CD14-positive monocyte (primary cell): ENCODE results near the gene FOXI2. TPM values are rescaled to one million over a fixed set of nuclear protein-coding genes. Genes with fewer than 3 reads are reported as not detected.

Source experiments
- DNase-seq, 3 donors: peaks; one replicate each; pipeline ENCODE4 v3.0.0-alpha.2; 2011 to 2022
- H2AFZ ChIP-seq: 2 replicates; pipeline ENCODE4 v1.6.0; 2012; ENCODE audit warnings: mild to moderate bottlenecking, low read depth, low read length, inconsistent platforms; ENCODE audit not compliant: insufficient read depth, poor library complexity, severe bottlenecking
- H3K27ac ChIP-seq, 2 donors: 1 replicate in 1 of 2; 2 replicates in 1 of 2; pipeline ENCODE4 v1.5.1; 2012 to 2013; ENCODE audit warnings: low read length in 2 of 2, control low read depth in 1 of 2, inconsistent platforms in 1 of 2, low read depth in 1 of 2, mild to moderate bottlenecking in 1 of 2
- H3K27me3 ChIP-seq, 2 donors: one replicate each; pipeline versions ENCODE4 v1.6.0 to v1.6.1; 2011 to 2013; ENCODE audit warnings: low read length in 2 of 2; ENCODE audit not compliant: control insufficient read depth in 2 of 2, insufficient read depth in 2 of 2
- H3K36me3 ChIP-seq, 2 donors: replicated peaks in 1 of 2; 1 replicate in 1 of 2; 2 replicates in 1 of 2; pipeline versions ENCODE4 v1.5.1 to v1.6.1; 2012 to 2013; ENCODE audit warnings: low read length in 2 of 2, control low read depth in 1 of 2, inconsistent platforms in 1 of 2, mild to moderate bottlenecking in 1 of 2; ENCODE audit not compliant: insufficient read depth in 2 of 2, control insufficient read depth in 1 of 2
- H3K4me1 ChIP-seq, 2 donors: 1 replicate in 1 of 2; 2 replicates in 1 of 2; pipeline versions ENCODE4 v1.5.1 to v1.6.1; 2012 to 2013; ENCODE audit warnings: low read length in 2 of 2, control low read depth in 1 of 2, inconsistent platforms in 1 of 2, mild to moderate bottlenecking in 1 of 2, moderate library complexity in 1 of 2; ENCODE audit not compliant: insufficient read depth in 2 of 2, control insufficient read depth in 1 of 2
- H3K4me2 ChIP-seq: replicated peaks from 2 replicates; pipeline ENCODE3; 2012; ENCODE audit warnings: low read length, moderate library complexity, mild to moderate bottlenecking; ENCODE audit not compliant: poor library complexity, severe bottlenecking; ENCODE audit errors: extremely low read depth
- H3K4me3 ChIP-seq, 3 experiments: fragments of 200-600 bp in 1 of 3; sonication (generic) in 1 of 3; replicated peaks in 1 of 3; 1 replicate in 2 of 3; 2 replicates in 1 of 3; pipeline ENCODE4 v1.5.1; 2011 to 2013; ENCODE audit warnings: low read length in 3 of 3, mild to moderate bottlenecking in 3 of 3, control low read depth in 2 of 3, low read depth in 2 of 3, inconsistent platforms in 1 of 3, moderate library complexity in 1 of 3
- H3K79me2 ChIP-seq: 2 replicates; pipeline ENCODE4 v1.6.0; 2012; ENCODE audit warnings: mild to moderate bottlenecking, control low read depth, inconsistent platforms, low read length, moderate library complexity; ENCODE audit not compliant: insufficient read depth
- H3K9ac ChIP-seq: 2 replicates; pipeline ENCODE4 v1.6.0; 2017; ENCODE audit warnings: low read length, mild to moderate bottlenecking; ENCODE audit not compliant: insufficient read depth, poor library complexity, severe bottlenecking
- H3K9me3 ChIP-seq, 2 donors: replicated peaks in 1 of 2; 1 replicate in 1 of 2; 2 replicates in 1 of 2; pipeline versions ENCODE4 v1.5.1 to v1.6.1; 2012 to 2013; ENCODE audit warnings: low read length in 2 of 2, control low read depth in 1 of 2; ENCODE audit not compliant: control insufficient read depth in 1 of 2, insufficient read depth in 1 of 2
- H4K20me1 ChIP-seq: 2 replicates; pipeline ENCODE4 v1.6.0; 2012; ENCODE audit warnings: mild to moderate bottlenecking, low read length, control low read depth, moderate library complexity; ENCODE audit not compliant: insufficient read depth
- H3K27ac Mint-ChIP-seq, 7 donors: one replicate each; pipeline ENCODE4 v1.8.0; 2020; ENCODE audit warnings: mild to moderate bottlenecking in 7 of 7, mixed read lengths in 7 of 7, moderate library complexity in 6 of 7, inconsistent platforms in 2 of 7
- H3K27me3 Mint-ChIP-seq, 3 donors: one replicate each; pipeline ENCODE4 v1.8.0; 2021 to 2022; ENCODE audit warnings: low read depth in 3 of 3, mild to moderate bottlenecking in 3 of 3, mixed read lengths in 3 of 3, moderate library complexity in 3 of 3, inconsistent platforms in 1 of 3
- H3K36me3 Mint-ChIP-seq, 2 donors: one replicate each; pipeline ENCODE4 v1.8.0; 2020; ENCODE audit warnings: mixed read lengths in 2 of 2, inconsistent platforms in 1 of 2, mild to moderate bottlenecking in 1 of 2
- H3K4me1 Mint-ChIP-seq: one replicate; pipeline ENCODE4 v1.8.0; 2020; ENCODE audit warnings: mild to moderate bottlenecking, mixed read lengths
- H3K4me3 Mint-ChIP-seq, 2 donors: one replicate each; pipeline ENCODE4 v1.8.0; 2020; ENCODE audit warnings: mild to moderate bottlenecking in 2 of 2, mixed read lengths in 2 of 2, moderate library complexity in 1 of 2
- H3K9me3 Mint-ChIP-seq, 7 donors: one replicate each; pipeline ENCODE4 v1.8.0; 2020 to 2022; ENCODE audit warnings: mixed read lengths in 7 of 7, mild to moderate bottlenecking in 6 of 7, moderate library complexity in 6 of 7, inconsistent platforms in 2 of 7
- CTCF ChIP-seq: fragments of 200-600 bp; IDR thresholded peaks from one replicate; pipeline ENCODE4 v1.8.0; 2022; ENCODE audit warnings: antibody characterized with exemption, mild to moderate bottlenecking
- WGBS: methylation state at CpG from one replicate; pipeline ENCODE4 v1.1.5; 2013; ENCODE audit warnings: missing lambda C conversion rate; ENCODE audit not compliant: insufficient coverage; 5-methylcytosine and 5-hydroxymethylcytosine counted together
- intact Hi-C, 2 donors: fragments of 100-400 bp; cut with micrococcal nuclease; formaldehyde crosslinking; loops; one replicate each; pipeline versions ENCODE4 v1.15.0 to v1.15.1; 2023
- polyA plus RNA-seq, 3 donors: library from polyadenylated mRNA; depleted of rRNA in 1 of 3; unstranded in 2 of 3; stranded (reverse) in 1 of 3; fragments of 300-500 nt in 2 of 3; fragments of >200 nt in 1 of 3; fragmentation: Illumina TruSeq in 2 of 3; gene quantifications; 1 replicate in 2 of 3; 2 replicates in 1 of 3; pipeline ENCODE4 v1.2.3, GENCODE V29; 2012 to 2021

Gene FOXI2
- polyA plus RNA-seq, 3 donors = not detected

GRCh38 chr10:127781412-127781811, 44.4 kb downstream of the FOXI2 start:
- intact Hi-C loops = no loop called here
- H3K27ac Mint-ChIP-seq = no peak overlapping the region
- Histone ChIP-seq H3K9ac (no peak overlapping the region), H3K79me2 (no peaks in the 10 kb centered on the region), H4K20me1 (no peaks in the 10 kb centered on the region), H3K4me2 (no peak overlapping the region), H3K4me1 (no peaks in the 10 kb centered on the region), H3K27ac (no peak overlapping the region), H2AFZ (no peak overlapping the region), H3K4me3 (no peak overlapping the region), H3K36me3 (no peaks in the 10 kb centered on the region), H3K27me3 (no peaks in the 10 kb centered on the region), H3K9me3 (no peaks in the 10 kb centered on the region)
- peaks cover 0 to 12% (median 3%) of the 10 kb centered on the region in 7 donors for H3K9me3 Mint-ChIP-seq
- no peaks in the 10 kb centered on the region for H3K36me3 Mint-ChIP-seq
- H3K27me3 Mint-ChIP-seq = peaks cover 0 to 5% (median 2%) of the 10 kb centered on the region in 3 donors
- no peak overlapping the region for H3K4me3 Mint-ChIP-seq
- TF ChIP-seq CTCF = no peak
- WGBS = no CpG with 5 or more reads among the region's 1 CpG
- DNase-seq = no peak
- H3K4me1 Mint-ChIP-seq = no peaks in the 10 kb centered on the region

- peaks cover 0 to 7% (median 4%) of the 10 kb centered on the region in 7 donors for H3K9me3 Mint-ChIP-seq
- Histone ChIP-seq H3K4me3 (no peak overlapping the region), H3K36me3 (no peaks in the 10 kb centered on the region), H3K27me3 (no peaks in the 10 kb centered on the region), H3K79me2 (no peaks in the 10 kb centered on the region), H3K27ac (no peak overlapping the region), H3K4me2 (no peak overlapping the region), H4K20me1 (no peaks in the 10 kb centered on the region), H3K4me1 (no peaks in the 10 kb centered on the region), H3K9ac (no peak overlapping the region), H2AFZ (no peak overlapping the region), H3K9me3 (no peaks in the 10 kb centered on the region)
- 100% methylated on average over 2 of the region's 2 CpGs for WGBS
- no peak for DNase-seq
- intact Hi-C loops = no loop called here
- H3K36me3 Mint-ChIP-seq = no peaks in the 10 kb centered on the region
- H3K4me3 Mint-ChIP-seq = no peak overlapping the region
- H3K27ac Mint-ChIP-seq = no peak overlapping the region
- H3K4me1 Mint-ChIP-seq = peaks cover 6% of the 10 kb centered on the region
- peaks cover 0 to 3% (median 1%) of the 10 kb centered on the region in 3 donors for H3K27me3 Mint-ChIP-seq
- no peak for TF ChIP-seq CTCF
Measured at GRCh38 chr10:127787873-127788272, 50.9 kb downstream of the FOXI2 start.
